Mammary epithelial cell (primary cell): Measurements from ENCODE around the gene ZNF234.

Experiments used
- CTCF ChIP-seq, 2 donors: IDR thresholded peaks in 1 of 2; conservative IDR thresholded peaks in 1 of 2; 2 replicates each; pipeline ENCODE4 v1.5.1; 2011 to 2012; ENCODE audit warnings: inconsistent platforms in 2 of 2, low read length in 2 of 2, mild to moderate bottlenecking in 2 of 2, control low read depth in 1 of 2, low read depth in 1 of 2; ENCODE audit not compliant: insufficient read depth in 1 of 2; ENCODE audit errors: extremely low read depth in 1 of 2
- EZH2 ChIP-seq: IDR thresholded peaks from 2 replicates; pipeline ENCODE4 v1.6.1; 2012; ENCODE audit warnings: low read length, inconsistent platforms, borderline replicate concordance

- TF ChIP-seq CTCF (conservative IDR thresholded peaks at IDR 0.05 in 1 of 2, IDR thresholded peaks at IDR 0.05 in 1 of 2; ENCODE audit: extremely low read depth in 1 of 2, insufficient read depth in 1 of 2, low read depth in 1 of 2, low read length in 2 of 2), result no peak
- no peak for TF ChIP-seq EZH2
Observed at GRCh38 chr19:44092108-44092507, 49.2 kb upstream of the ZNF234 start.
